RWPE2 (cell line): ENCODE measurements around the gene NAA60.

ENCODE experiments used
- ATAC-seq: fragments of 200-7000 bp; cut with Tn5 transposase; 3 replicates; pipeline ENCODE4 v1.9.1; 2021; ENCODE audit warnings: low read depth
- DNase-seq: peaks from one replicate; pipeline ENCODE4 v3.0.0-alpha.2; 2020; ENCODE audit warnings: low spot score
- H3K27ac ChIP-seq: fragments of 450-650 bp; 2 replicates; pipeline ENCODE4 v1.5.1; 2017; ENCODE audit warnings: mild to moderate bottlenecking; ENCODE audit not compliant: poor library complexity, severe bottlenecking
- H3K27me3 ChIP-seq: fragments of 250-450 bp; sonication (Bioruptor Pico); 2 replicates; pipeline ENCODE4 v1.5.1; 2021; ENCODE audit warnings: mild to moderate bottlenecking, moderate library complexity; ENCODE audit not compliant: insufficient read depth, poor library complexity, severe bottlenecking
- H3K36me3 ChIP-seq: fragments of 250-450 bp; sonication (Bioruptor Pico); 2 replicates; pipeline ENCODE4 v1.5.1; 2020; ENCODE audit warnings: low read depth, mild to moderate bottlenecking, moderate library complexity
- H3K4me1 ChIP-seq: fragments of 250-450 bp; sonication (Bioruptor Pico); 2 replicates; pipeline ENCODE4 v1.5.1; 2021; ENCODE audit warnings: mild to moderate bottlenecking, moderate library complexity; ENCODE audit not compliant: insufficient read depth, poor library complexity, severe bottlenecking
- H3K4me3 ChIP-seq: fragments of 250-450 bp; sonication (Bioruptor Pico); 2 replicates; pipeline ENCODE4 v1.5.1; 2021; ENCODE audit warnings: mild to moderate bottlenecking, moderate library complexity; ENCODE audit not compliant: severe bottlenecking
- H3K9me3 ChIP-seq: fragments of 250-450 bp; sonication (Bioruptor Pico); 2 replicates; pipeline ENCODE4 v1.5.1; 2021; ENCODE audit warnings: mild to moderate bottlenecking, moderate library complexity; ENCODE audit not compliant: severe bottlenecking
- TF ChIP-seq, protein P1 (sequence below): fragments of 450-650 bp; IDR thresholded peaks from one replicate; pipeline ENCODE4 v1.5.1; 2017; ENCODE audit warnings: mild to moderate bottlenecking, moderate library complexity; ENCODE audit not compliant: poor library complexity, severe bottlenecking

Gene NAA60

DNA sequence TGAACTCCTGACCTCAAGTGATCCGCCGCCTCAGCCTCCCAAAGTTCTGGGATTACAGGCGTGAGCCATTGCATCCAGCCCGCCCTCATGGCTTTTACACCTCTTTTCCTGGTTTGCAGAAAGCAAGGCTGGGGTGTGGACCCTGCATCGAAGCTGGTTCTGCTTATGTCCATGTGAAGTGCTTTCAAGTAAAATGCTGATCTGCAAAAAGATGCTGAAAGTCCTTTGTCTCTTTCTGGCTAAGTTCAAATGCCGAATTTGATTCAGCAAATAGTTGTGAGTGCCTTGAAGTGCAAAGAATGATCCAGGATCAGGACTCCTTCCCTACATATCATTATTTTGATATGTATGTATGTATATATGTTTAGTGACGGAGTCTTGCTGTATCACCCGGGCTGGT lies 17.1 kb downstream of the NAA60 start:
- TF ChIP-seq, protein P1, sequence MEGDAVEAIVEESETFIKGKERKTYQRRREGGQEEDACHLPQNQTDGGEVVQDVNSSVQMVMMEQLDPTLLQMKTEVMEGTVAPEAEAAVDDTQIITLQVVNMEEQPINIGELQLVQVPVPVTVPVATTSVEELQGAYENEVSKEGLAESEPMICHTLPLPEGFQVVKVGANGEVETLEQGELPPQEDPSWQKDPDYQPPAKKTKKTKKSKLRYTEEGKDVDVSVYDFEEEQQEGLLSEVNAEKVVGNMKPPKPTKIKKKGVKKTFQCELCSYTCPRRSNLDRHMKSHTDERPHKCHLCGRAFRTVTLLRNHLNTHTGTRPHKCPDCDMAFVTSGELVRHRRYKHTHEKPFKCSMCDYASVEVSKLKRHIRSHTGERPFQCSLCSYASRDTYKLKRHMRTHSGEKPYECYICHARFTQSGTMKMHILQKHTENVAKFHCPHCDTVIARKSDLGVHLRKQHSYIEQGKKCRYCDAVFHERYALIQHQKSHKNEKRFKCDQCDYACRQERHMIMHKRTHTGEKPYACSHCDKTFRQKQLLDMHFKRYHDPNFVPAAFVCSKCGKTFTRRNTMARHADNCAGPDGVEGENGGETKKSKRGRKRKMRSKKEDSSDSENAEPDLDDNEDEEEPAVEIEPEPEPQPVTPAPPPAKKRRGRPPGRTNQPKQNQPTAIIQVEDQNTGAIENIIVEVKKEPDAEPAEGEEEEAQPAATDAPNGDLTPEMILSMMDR = no peak
- ATAC-seq = no peak
- Histone ChIP-seq H3K4me3 (no peak overlapping the region), H3K9me3 (no peaks in the 10 kb centered on the region), H3K4me1 (peaks cover 6% of the 10 kb centered on the region), H3K27me3 (no peaks in the 10 kb centered on the region), H3K36me3 (no peaks in the 10 kb centered on the region; the same call in 1 of the 2 replicates), H3K27ac (no peak overlapping the region)
- DNase-seq = no peak

DNA sequence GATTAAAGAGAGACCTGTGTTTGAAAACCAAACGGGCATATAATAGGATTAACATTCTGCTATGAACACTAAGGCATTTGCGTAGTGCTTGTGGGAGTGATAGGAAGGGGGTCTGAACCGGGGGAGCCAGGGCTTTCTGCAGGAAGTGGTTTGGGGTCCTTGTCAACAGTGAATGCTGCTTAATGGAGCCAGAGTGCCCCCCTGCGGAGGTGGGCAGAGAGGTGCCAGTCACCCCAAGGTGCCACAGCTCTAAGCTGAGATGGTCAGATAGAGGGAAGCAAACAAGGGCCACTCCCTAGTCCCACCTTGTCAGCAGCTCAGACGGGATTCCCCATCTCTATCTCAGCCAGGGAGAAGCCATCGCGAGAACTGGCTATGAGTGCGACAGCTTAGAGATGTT lies 17.7 kb downstream of the NAA60 start:
- H3K9me3 ChIP-seq = no peaks in the 10 kb centered on the region
- H3K27me3 ChIP-seq = no peaks in the 10 kb centered on the region
- ATAC-seq (no peak), DNase-seq (no peak)
- H3K36me3 ChIP-seq = no peaks in the 10 kb centered on the region; the same call in 1 of the 2 replicates
- no peak overlapping the region for H3K27ac ChIP-seq
- H3K4me1 ChIP-seq = peaks cover 6% of the 10 kb centered on the region
- no peak overlapping the region for H3K4me3 ChIP-seq
- TF ChIP-seq, protein P1 = no peak

DNA sequence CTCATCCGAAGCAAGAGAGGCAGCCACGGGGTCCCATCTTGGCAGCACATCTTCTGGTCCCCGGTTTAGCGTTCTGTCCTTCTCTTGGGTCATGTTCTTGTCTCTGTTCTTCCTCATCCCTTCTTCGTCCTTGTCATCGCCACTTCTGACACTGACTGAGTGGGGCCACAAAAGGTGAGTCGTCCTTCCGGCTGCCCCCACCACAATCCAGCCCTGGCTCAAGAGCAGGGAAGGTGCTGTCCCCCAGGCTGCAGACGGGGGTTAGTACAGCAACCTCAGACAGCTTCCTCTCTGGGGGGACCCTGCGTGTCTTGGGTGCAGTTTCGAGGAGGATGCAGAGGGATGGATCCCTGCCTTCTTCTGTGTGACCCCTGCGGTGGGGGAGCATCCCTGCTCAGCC lies 21.8 kb downstream of the NAA60 start:
- Histone ChIP-seq H3K9me3 (no peaks in the 10 kb centered on the region), H3K4me3 (no peak overlapping the region), H3K27ac (no peak overlapping the region), H3K4me1 (no peaks in the 10 kb centered on the region), H3K36me3 (no peaks in the 10 kb centered on the region; the same call in 1 of the 2 replicates), H3K27me3 (no peaks in the 10 kb centered on the region)
- ATAC-seq (no peak), DNase-seq (no peak)
- TF ChIP-seq, protein P1 = no peak

DNA sequence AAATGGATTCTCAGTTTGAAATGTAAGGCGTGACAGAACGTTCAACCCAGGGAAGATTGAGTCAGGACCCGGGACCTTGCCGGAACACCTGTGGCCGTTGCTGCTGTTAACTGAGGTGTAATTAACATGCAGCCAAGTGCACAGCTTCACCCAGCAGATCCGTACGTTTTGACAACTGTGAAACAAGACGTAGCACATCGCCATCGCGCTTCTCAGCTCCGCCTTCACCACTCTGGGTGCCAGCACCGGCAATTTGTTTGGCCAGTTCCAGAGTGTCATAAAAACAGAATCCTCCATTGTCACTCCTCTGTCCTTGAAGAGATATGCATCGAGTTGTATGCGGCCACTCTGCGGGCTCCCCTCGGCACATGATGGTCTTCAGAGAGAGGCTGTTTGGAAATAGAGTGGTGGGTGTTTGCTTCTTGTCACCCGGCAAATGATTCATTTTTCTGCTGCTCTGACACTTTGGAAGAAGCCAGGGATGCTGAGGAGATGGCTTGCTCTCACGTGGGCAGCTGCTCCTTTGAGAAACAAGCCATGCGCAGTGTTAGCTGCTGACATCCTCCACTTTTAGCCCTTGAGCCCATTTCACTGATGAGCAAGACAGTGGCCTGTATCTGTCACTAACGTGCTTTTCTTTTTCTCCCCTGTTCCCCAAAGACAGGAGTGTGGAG lies 22.6 kb downstream of the NAA60 start:
- no peaks in the 10 kb centered on the region for H3K27me3 ChIP-seq
- no peak for ATAC-seq
- H3K9me3 ChIP-seq = no peaks in the 10 kb centered on the region
- no peaks in the 10 kb centered on the region for H3K4me1 ChIP-seq
- TF ChIP-seq, protein P1 = no peak
- no peak overlapping the region for H3K4me3 ChIP-seq
- H3K27ac ChIP-seq = no peak overlapping the region
- no peaks in the 10 kb centered on the region; the same call in 1 of the 2 replicates for H3K36me3 ChIP-seq
- DNase-seq = no peak

DNA sequence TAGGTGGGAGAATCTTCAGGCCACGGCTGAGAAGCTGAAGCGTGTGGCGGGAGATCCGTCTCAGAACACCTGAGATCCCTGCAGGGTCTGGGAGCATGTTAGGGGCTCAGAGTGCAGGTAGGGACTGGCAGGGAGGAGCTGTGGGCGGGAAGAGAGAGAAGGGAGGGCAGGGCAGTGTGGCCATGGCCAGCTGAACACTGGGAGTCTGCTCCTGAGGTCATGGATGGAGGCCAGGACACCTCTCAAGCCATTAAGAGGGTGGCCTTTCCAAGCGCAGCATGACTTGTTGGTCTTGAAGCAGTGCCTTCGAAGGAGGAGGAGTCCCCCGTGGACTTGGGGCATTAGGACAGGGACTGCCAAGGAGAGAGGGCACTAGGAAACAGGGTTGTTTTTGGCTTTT lies 23.7 kb downstream of the NAA60 start:
- TF ChIP-seq, protein P1 = no peak
- Histone ChIP-seq H3K36me3 (no peaks in the 10 kb centered on the region; the same call in 1 of the 2 replicates), H3K27ac (no peak overlapping the region), H3K4me3 (no peak overlapping the region), H3K27me3 (no peaks in the 10 kb centered on the region), H3K4me1 (no peaks in the 10 kb centered on the region), H3K9me3 (no peaks in the 10 kb centered on the region)
- ATAC-seq = no peak
- no peak for DNase-seq
